PC-3 (cell line): Measurements from ENCODE around the gene ADRM1. TPM values are rescaled to one million over a fixed set of nuclear protein-coding genes. Genes with fewer than 3 reads are reported as not detected.

ENCODE experiments used
- ATAC-seq: fragments of 200-7000 bp; cut with Tn5 transposase; 2 replicates; pipeline ENCODE4 v1.9.1; 2020; ENCODE audit warnings: mild to moderate bottlenecking, moderate library complexity
- BruUV-seq: library from RNA; stranded (reverse); fragments of 400-500 nt; replicated peaks from 2 replicates; lab custom pipeline; 2021; lab: Mats Ljungman, UMichigan
- CTCF ChIA-PET: fragments of 300-600 bp; sonication (Branson Sonifier 250); formaldehyde crosslinking; loops from one replicate; lab custom pipeline; 2022; ENCODE audit warnings: antibody characterized with exemption; lab: Charles Lee
- POLR2A ChIA-PET: fragments of 300-600 bp; sonication (Branson Sonifier 250); formaldehyde crosslinking; loops from one replicate; lab custom pipeline; 2022; ENCODE audit warnings: antibody characterized with exemption; ENCODE audit not compliant: unreplicated experiment; lab: Charles Lee
- DNase-seq: peaks from one replicate; pipeline ENCODE4 v3.0.0-alpha.2; 2015
- H2AFZ ChIP-seq: fragments of 300-600 bp; sonication (generic); 2 replicates; pipeline ENCODE4 v1.6.0; 2016; ENCODE audit warnings: antibody characterized with exemption, low read length
- H3F3A ChIP-seq: fragments of 300-600 bp; sonication (generic); one replicate; pipeline ENCODE4 v1.6.0; 2017; ENCODE audit warnings: antibody characterized with exemption, low read length, control low read depth, mild to moderate bottlenecking; ENCODE audit not compliant: unreplicated experiment
- H3K27ac ChIP-seq: fragments of 300-600 bp; sonication (generic); 2 replicates; pipeline ENCODE4 v1.5.1; 2016; ENCODE audit warnings: mild to moderate bottlenecking, low read length
- H3K27me3 ChIP-seq: fragments of 300-600 bp; sonication (generic); 2 replicates; pipeline ENCODE4 v1.6.1; 2016; ENCODE audit warnings: low read length, mixed read lengths
- H3K36me3 ChIP-seq: fragments of 300-600 bp; sonication (generic); 2 replicates; pipeline ENCODE4 v1.6.1; 2016; ENCODE audit warnings: low read depth, mixed run types, low read length, mixed read lengths
- H3K4me1 ChIP-seq: fragments of 300-600 bp; sonication (generic); 2 replicates; pipeline ENCODE4 v1.5.1; 2016; ENCODE audit warnings: low read length; ENCODE audit not compliant: insufficient read depth
- H3K4me2 ChIP-seq: fragments of 300-600 bp; sonication (generic); 2 replicates; pipeline ENCODE4 v1.6.0; 2016; ENCODE audit warnings: low read length
- H3K4me3 ChIP-seq: fragments of 300-600 bp; sonication (generic); 2 replicates; pipeline ENCODE4 v1.5.1; 2016; ENCODE audit warnings: mild to moderate bottlenecking, low read length, mixed read lengths
- H3K79me2 ChIP-seq: fragments of 300-600 bp; sonication (generic); 2 replicates; pipeline ENCODE4 v1.6.1; 2017; ENCODE audit warnings: low read length, mixed read lengths
- H3K9ac ChIP-seq: fragments of 300-600 bp; sonication (generic); 2 replicates; pipeline ENCODE4 v1.6.0; 2016; ENCODE audit warnings: mild to moderate bottlenecking, low read length
- H3K9me2 ChIP-seq: fragments of 300-600 bp; sonication (generic); replicated peaks from 2 replicates; pipeline ENCODE4 v1.6.1; 2016; ENCODE audit warnings: mixed run types, low read length, mixed read lengths
- H3K9me3 ChIP-seq: fragments of 300-600 bp; sonication (generic); 2 replicates; pipeline ENCODE4 v1.6.1; 2016; ENCODE audit warnings: low read length, mixed read lengths
- H4K20me1 ChIP-seq: fragments of 300-600 bp; sonication (generic); 2 replicates; pipeline ENCODE4 v1.6.1; 2016; ENCODE audit warnings: low read length, mixed read lengths
- CTCF ChIP-seq: fragments of 300-600 bp; sonication (generic); conservative IDR thresholded peaks from 2 replicates; pipeline ENCODE4 v1.5.1; 2017; ENCODE audit warnings: antibody characterized with exemption, low read depth, mild to moderate bottlenecking, low read length
- EZH2 ChIP-seq: fragments of 300-600 bp; sonication (generic); IDR thresholded peaks from one replicate; pipeline ENCODE4 v1.6.1; 2017; ENCODE audit warnings: antibody characterized with exemption, mild to moderate bottlenecking, low read length; ENCODE audit not compliant: unreplicated experiment
- EZH2phosphoT487 ChIP-seq: fragments of 300-600 bp; sonication (generic); IDR thresholded peaks from 2 replicates; pipeline ENCODE4 v1.6.1; 2018; ENCODE audit warnings: mild to moderate bottlenecking, antibody characterized with exemption, low read length, borderline replicate concordance
- intact Hi-C: fragments of 100-400 bp; cut with micrococcal nuclease; formaldehyde crosslinking; loops from 2 replicates; pipeline ENCODE4 v1.9.0; 2023
- total RNA-seq: library from RNA; depleted of rRNA; stranded (reverse); fragments of >200 nt; gene quantifications from 2 replicates; pipeline ENCODE4 v1.2.3, GENCODE V29; 2014

Gene ADRM1
- total RNA-seq, 1 experiment from 2014 or later: 374 TPM

DNA sequence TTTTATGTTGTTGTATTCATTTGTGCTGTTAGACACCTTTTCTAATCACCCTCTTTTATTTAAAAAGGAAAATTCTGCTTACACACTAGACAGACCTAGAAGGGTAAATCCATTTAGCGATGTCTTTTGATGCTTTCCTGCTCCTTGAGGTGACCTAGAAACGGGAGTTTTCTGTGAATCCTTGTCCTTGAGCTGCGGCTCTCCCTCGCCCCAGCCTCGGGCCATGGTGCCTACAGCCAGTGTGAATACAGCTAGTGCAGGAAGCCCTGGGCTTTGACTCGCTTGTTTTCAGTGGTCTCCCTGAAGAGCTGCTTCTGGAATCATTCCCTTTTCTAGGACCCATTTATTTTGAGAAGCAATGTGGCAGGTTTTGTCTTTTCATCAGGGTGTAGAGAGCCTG, 17.6 kb upstream of the ADRM1 start:
- Histone ChIP-seq H2AFZ (no peak overlapping the region), H3K4me2 (no peak overlapping the region), H3K9ac (no peak overlapping the region), H3K9me2 (no peaks in the 10 kb centered on the region), H3F3A (no peaks in the 10 kb centered on the region), H3K4me1 (no peaks in the 10 kb centered on the region), H4K20me1 (no peaks in the 10 kb centered on the region), H3K9me3 (no peaks in the 10 kb centered on the region), H3K36me3 (peaks cover 21% of the 10 kb centered on the region; the same call in 1 of the 2 replicates), H3K27ac (no peak overlapping the region), H3K79me2 (no peaks in the 10 kb centered on the region), H3K27me3 (no peaks in the 10 kb centered on the region), H3K4me3 (no peak overlapping the region)
- BruUV-seq: no TSS peak
- ATAC-seq: no peak
- no peak for DNase-seq
- POLR2A ChIA-PET: no interaction called here
- intact Hi-C loops: no loop called here
- TF ChIP-seq EZH2phosphoT487: no peak
- no peak for TF ChIP-seq EZH2
- no peak for TF ChIP-seq CTCF
- CTCF ChIA-PET: no interaction called here

DNA sequence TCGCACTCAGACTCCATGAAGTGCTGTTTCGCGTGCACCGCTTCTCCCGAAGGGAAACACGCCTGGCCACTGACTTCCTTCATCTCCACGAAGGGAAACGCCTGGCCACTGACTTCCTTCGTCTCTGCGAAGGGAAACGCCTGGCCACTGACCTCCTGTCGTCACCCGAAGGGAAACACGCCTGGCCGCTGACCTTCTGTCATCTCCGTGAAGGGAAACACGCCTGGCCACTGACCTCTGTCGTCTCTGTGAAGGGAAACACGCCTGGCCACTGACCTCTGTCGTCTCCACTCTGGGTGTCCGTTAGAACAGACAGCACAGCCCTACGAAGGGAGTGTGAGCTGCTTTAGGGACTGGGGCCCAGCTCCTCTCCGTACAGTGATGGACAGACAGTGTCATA, 17.1 kb upstream of the ADRM1 start:
- intact Hi-C loops: no loop called here
- no peak overlapping the region for H3K9ac ChIP-seq
- H3K9me2 ChIP-seq: no peaks in the 10 kb centered on the region
- H3F3A ChIP-seq: no peaks in the 10 kb centered on the region
- H3K36me3 ChIP-seq: peaks cover 17% of the 10 kb centered on the region; the same call in 1 of the 2 replicates
- no TSS peak for BruUV-seq
- ChIA-PET POLR2A (no interaction called here), CTCF (no interaction called here)
- H3K79me2 ChIP-seq: no peaks in the 10 kb centered on the region
- H3K27me3 ChIP-seq: no peaks in the 10 kb centered on the region
- H3K27ac ChIP-seq: no peak overlapping the region
- no peak for ATAC-seq
- TF ChIP-seq EZH2 (no peak), EZH2phosphoT487 (no peak)
- no peak overlapping the region for H3K4me2 ChIP-seq
- DNase-seq: no peak
- H3K9me3 ChIP-seq: no peaks in the 10 kb centered on the region
- no peaks in the 10 kb centered on the region for H3K4me1 ChIP-seq
- H2AFZ ChIP-seq: no peak overlapping the region
- H4K20me1 ChIP-seq: no peaks in the 10 kb centered on the region
- no peak overlapping the region for H3K4me3 ChIP-seq

DNA sequence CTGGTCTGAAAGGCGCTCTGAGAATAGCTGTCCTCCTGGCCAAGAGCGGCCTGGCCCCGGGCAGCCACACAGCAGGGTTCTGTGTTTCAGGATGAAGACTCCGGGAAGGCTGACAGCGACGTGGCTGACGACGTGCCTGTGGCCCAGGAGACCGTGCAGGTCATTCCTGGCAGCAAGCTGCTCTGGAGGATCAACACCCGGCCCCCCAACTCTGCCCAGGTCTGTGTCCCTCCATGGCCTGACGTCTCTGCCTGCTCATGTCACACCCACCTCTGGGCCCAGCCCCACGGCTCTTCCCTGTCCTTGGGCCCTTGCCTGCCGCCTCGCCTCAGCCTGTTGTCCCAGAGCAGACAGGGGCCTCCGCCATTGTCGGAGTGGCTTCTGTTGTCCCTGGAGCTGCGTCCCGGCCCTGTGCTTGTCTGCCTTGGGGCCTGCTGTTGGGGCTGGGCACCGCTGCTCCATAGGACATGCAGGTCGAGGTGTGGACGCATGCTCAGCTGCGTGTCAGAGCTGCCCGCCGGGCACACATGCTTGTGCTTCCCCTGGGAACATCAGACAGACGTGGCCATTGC, 16.2 kb upstream of the ADRM1 start:
- Histone ChIP-seq H3K9ac (no peak overlapping the region), H3K4me3 (no peak overlapping the region), H3K9me3 (no peaks in the 10 kb centered on the region), H3F3A (no peaks in the 10 kb centered on the region), H3K79me2 (no peaks in the 10 kb centered on the region), H3K4me1 (no peaks in the 10 kb centered on the region), H2AFZ (no peak overlapping the region), H4K20me1 (no peaks in the 10 kb centered on the region), H3K27me3 (no peaks in the 10 kb centered on the region), H3K4me2 (no peak overlapping the region), H3K36me3 (peaks cover 10% of the 10 kb centered on the region; the same call in 1 of the 2 replicates), H3K27ac (no peak overlapping the region), H3K9me2 (no peaks in the 10 kb centered on the region)
- TF ChIP-seq EZH2 (no peak), EZH2phosphoT487 (no peak), CTCF (no peak)
- POLR2A ChIA-PET: no interaction called here
- no peak for ATAC-seq
- no TSS peak for BruUV-seq
- DNase-seq: no peak
- intact Hi-C loops: no loop called here
- CTCF ChIA-PET: no interaction called here
